HepG2 (cell line): ENCODE measurements around the gene GPR4. TPM values are rescaled to one million over a fixed set of nuclear protein-coding genes. Genes with fewer than 3 reads are reported as not detected.

ENCODE experiments used
- CCDC6 ChIP-seq: sonication (generic); formaldehyde crosslinking; IDR thresholded peaks from 2 replicates; pipeline ENCODE4 v1.8.1; 2022; ENCODE audit warnings: mild to moderate bottlenecking, missing genetic modification reagents, moderate library complexity
- EED ChIP-seq: sonication (generic); formaldehyde crosslinking; IDR thresholded peaks from 2 replicates; pipeline ENCODE4 v1.5.0; 2020; ENCODE audit warnings: mild to moderate bottlenecking, missing genetic modification reagents
- EZH2 ChIP-seq: conservative IDR thresholded peaks from 2 replicates; pipeline ENCODE4 v1.6.1; 2012; ENCODE audit warnings: mild to moderate bottlenecking, low read depth, low read length, moderate library complexity
- HES4 ChIP-seq: sonication (generic); formaldehyde crosslinking; IDR thresholded peaks from 2 replicates; pipeline ENCODE4 v1.9.0; 2021; ENCODE audit warnings: mild to moderate bottlenecking, missing genetic modification reagents, borderline replicate concordance
- KLF13 ChIP-seq: sonication (generic); formaldehyde crosslinking; IDR thresholded peaks from 2 replicates; pipeline ENCODE4 v1.4.0; 2020; ENCODE audit warnings: mild to moderate bottlenecking, missing genetic modification reagents
- MAZ ChIP-seq, 2 experiments: sonication (generic) in 1 of 2; formaldehyde crosslinking in 1 of 2; IDR thresholded peaks; 2 replicates each; pipeline versions ENCODE4 v1.5.0 to v1.6.1; 2012 to 2020; ENCODE audit warnings: low read depth in 2 of 2, mild to moderate bottlenecking in 2 of 2, borderline replicate concordance in 1 of 2, improper control_type of control experiment in 1 of 2, low read length in 1 of 2, missing genetic modification reagents in 1 of 2, moderate library complexity in 1 of 2
- RARG ChIP-seq: sonication (generic); formaldehyde crosslinking; IDR thresholded peaks from 2 replicates; pipeline ENCODE4 v1.4.0; 2020; ENCODE audit warnings: low read depth, mild to moderate bottlenecking, missing genetic modification reagents
- RXRA ChIP-seq: sonication (generic); formaldehyde crosslinking; IDR thresholded peaks from 2 replicates; pipeline ENCODE4 v1.5.1; 2020; ENCODE audit warnings: missing genetic modification reagents
- RXRB ChIP-seq: IDR thresholded peaks from 2 replicates; pipeline ENCODE4 v1.6.1; 2016; ENCODE audit warnings: borderline replicate concordance, missing genetic modification reagents, missing compliant biosample characterization
- SSRP1 ChIP-seq: IDR thresholded peaks from 2 replicates; pipeline ENCODE4 v1.6.1; 2016; ENCODE audit warnings: control low read depth
- THRA ChIP-seq: sonication (generic); formaldehyde crosslinking; IDR thresholded peaks from 2 replicates; pipeline ENCODE4 v1.4.0; 2020; ENCODE audit warnings: missing genetic modification reagents, borderline replicate concordance
- TMF1 ChIP-seq: sonication (generic); formaldehyde crosslinking; IDR thresholded peaks from 2 replicates; pipeline ENCODE4 v1.8.1; 2022; ENCODE audit warnings: low read depth, missing genetic modification reagents
- ZBTB46 ChIP-seq: sonication (generic); formaldehyde crosslinking; IDR thresholded peaks from 2 replicates; pipeline ENCODE4 v1.4.0; 2020; ENCODE audit warnings: mild to moderate bottlenecking, missing genetic modification reagents, borderline replicate concordance
- ZBTB7B ChIP-seq: sonication (generic); formaldehyde crosslinking; IDR thresholded peaks from 2 replicates; pipeline ENCODE4 v1.4.0; 2020; ENCODE audit warnings: missing genetic modification reagents
- ZKSCAN1 ChIP-seq: fragments of 150-350 bp; IDR thresholded peaks from 2 replicates; pipeline ENCODE4 v1.6.1; 2014; ENCODE audit warnings: low read length
- ZNF207 ChIP-seq: fragments of 450-650 bp; IDR thresholded peaks from 2 replicates; pipeline ENCODE4 v1.6.1; 2016; ENCODE audit warnings: antibody characterized with exemption, borderline replicate concordance
- ZNF570 ChIP-seq: sonication (generic); formaldehyde crosslinking; IDR thresholded peaks from 2 replicates; pipeline ENCODE4 v1.4.0; 2020; ENCODE audit warnings: mild to moderate bottlenecking, missing genetic modification reagents, borderline replicate concordance
- ZNF672 ChIP-seq: sonication (generic); formaldehyde crosslinking; IDR thresholded peaks from 2 replicates; pipeline ENCODE4 v1.8.1; 2022; ENCODE audit warnings: missing genetic modification reagents
- ZNF792 ChIP-seq: IDR thresholded peaks from 2 replicates; pipeline ENCODE4 v1.6.1; 2016
- ZNF883 ChIP-seq: sonication (generic); formaldehyde crosslinking; IDR thresholded peaks from 2 replicates; pipeline ENCODE4 v1.5.1; 2020; ENCODE audit warnings: mild to moderate bottlenecking, missing genetic modification reagents; ENCODE audit errors: not compliant biosample characterization
- polyA plus RNA-seq, 8 experiments: library from polyadenylated mRNA; depleted of rRNA in 3 of 8; stranded (reverse) in 7 of 8; unstranded in 1 of 8; fragments of >200 nt; fragmentation: Illumina TruSeq in 4 of 8; extraction: Trizol in 4 of 8; gene quantifications; 2 replicates each; pipeline versions ENCODE4 v1.2.1 to v1.2.3, GENCODE V29; 2011 to 2016; ENCODE audit warnings: low read depth in 4 of 8, missing spikeins in 1 of 8, mixed read lengths in 1 of 8; ENCODE audit not compliant: insufficient read depth in 1 of 8
- total RNA-seq, 5 experiments: library from RNA; depleted of rRNA; stranded (reverse); fragments of >200 nt; fragmentation: Illumina TruSeq; extraction: Trizol; gene quantifications; 2 replicates each; pipeline ENCODE4 v1.2.3, GENCODE V29; 2016; ENCODE audit warnings: low read depth in 1 of 5
- TF ChIP-seq, protein P1 (sequence below): sonication (generic); formaldehyde crosslinking; IDR thresholded peaks from 2 replicates; pipeline ENCODE4 v1.8.1; 2023; ENCODE audit warnings: mild to moderate bottlenecking, moderate library complexity, missing genetic modification reagents
- TF ChIP-seq, protein P2 (sequence below): sonication (generic); formaldehyde crosslinking; IDR thresholded peaks from 2 replicates; pipeline ENCODE4 v1.5.0; 2020; ENCODE audit warnings: missing genetic modification reagents, mild to moderate bottlenecking, borderline replicate concordance
- TF ChIP-seq, protein P3 (sequence below): sonication (generic); formaldehyde crosslinking; IDR thresholded peaks from 2 replicates; pipeline ENCODE4 v1.4.0; 2020; ENCODE audit warnings: missing genetic modification reagents
- TF ChIP-seq, protein P4 (sequence below): sonication (generic); formaldehyde crosslinking; IDR thresholded peaks from 2 replicates; pipeline ENCODE4 v1.4.0; 2020; ENCODE audit warnings: missing genetic modification reagents

GPR4 gene
- total and polyA plus RNA-seq, 2 of the 13 experiments (the other 11 are each of a cell fraction or from before 2014, with no cell fraction given), result 0.15 TPM; not detected in 1

DNA sequence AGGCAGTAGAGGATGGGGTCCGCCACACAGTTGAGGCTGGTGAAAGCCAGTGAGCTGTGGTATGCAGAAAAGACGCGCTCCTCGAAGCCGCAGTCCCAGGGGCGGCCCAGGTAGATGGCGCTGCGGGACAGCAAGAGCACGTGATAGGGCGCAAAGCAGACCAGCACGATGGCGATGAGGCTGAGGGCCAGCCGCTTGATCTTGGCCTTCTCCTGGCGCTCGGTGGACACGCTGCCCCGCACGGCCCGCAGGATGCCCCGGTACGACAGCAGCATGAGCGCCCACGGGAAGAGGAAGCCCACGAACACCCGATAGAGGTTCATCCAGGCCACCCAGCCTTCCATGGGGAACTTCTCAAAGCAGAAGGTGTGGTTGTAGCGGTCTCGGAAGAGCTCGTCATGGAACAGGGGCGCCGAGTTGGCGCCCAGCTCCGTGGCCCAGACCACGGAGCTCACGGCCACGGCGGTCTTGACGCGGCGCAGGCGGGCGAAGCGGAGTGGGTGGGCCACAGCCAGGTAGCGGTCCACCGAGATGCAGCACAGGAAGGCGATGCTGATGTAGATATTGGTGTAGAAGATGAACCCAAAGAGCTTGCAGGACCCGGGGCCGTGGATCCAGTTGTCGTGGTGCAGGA lies 10.9 kb downstream of the GPR4 start (continued):
- TF ChIP-seq MAZ (IDR thresholded peaks at IDR 0.05; ENCODE audit: borderline replicate concordance, low read depth, low read length) (no peak), MAZ (CRISPR knock-in tag; IDR thresholded peaks at IDR 0.05; ENCODE audit: low read depth) (peak; percentile 83), CCDC6 (CRISPR knock-in tag) (no peak; the same call in 1 of the 2 replicates), TMF1 (peak; percentile 59; the same call in 1 of the 2 replicates), EZH2 (no peak), ZNF792 (CRISPR knock-in tag) (peak; percentile 90), ZNF207 (no peak), SSRP1 (0 out of 2 replicates have a peak, but pooled peaks have one; percentile 64), ZNF672 (no peak), HES4 (peak; percentile 81), RXRA (peak; percentile 80), ZBTB7B (CRISPR knock-in tag) (peak; percentile 88), EED (CRISPR knock-in tag) (peak; percentile 84; the same call in 1 of the 2 replicates), THRA (peak; percentile 74; the same call in 1 of the 2 replicates), ZBTB46 (CRISPR knock-in tag) (no peak), ZNF570 (no peak), ZNF883 (peak; percentile 67), RARG (CRISPR knock-in tag) (no peak), RXRB (CRISPR knock-in tag) (peak; percentile 67; the same call in 1 of the 2 replicates), ZKSCAN1 (no peak), KLF13 (0 out of 2 replicates have a peak, but pooled peaks have one; percentile 39)
- TF ChIP-seq, protein P1, sequence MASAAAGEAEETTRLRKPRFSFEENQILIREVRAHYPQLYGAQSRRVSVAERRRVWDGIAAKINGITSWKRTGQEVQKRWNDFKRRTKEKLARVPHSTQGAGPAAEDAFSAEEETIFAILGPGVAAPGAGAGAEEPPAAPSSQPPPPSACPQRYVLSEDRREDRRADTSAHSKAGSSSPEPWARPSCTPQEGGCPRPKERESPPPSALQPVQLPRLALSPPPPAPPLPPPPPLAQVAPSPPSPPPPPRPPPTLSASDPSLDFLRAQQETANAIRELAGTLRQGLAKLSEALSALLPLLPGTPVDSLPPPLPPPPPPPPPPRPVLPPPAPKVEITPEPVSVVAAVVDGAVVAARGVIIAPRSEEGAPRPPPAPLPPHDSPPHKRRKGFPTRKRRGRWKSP (CRISPR knock-in tag), result peak; percentile 91; the same call in 1 of the 2 replicates
- TF ChIP-seq, protein P2, sequence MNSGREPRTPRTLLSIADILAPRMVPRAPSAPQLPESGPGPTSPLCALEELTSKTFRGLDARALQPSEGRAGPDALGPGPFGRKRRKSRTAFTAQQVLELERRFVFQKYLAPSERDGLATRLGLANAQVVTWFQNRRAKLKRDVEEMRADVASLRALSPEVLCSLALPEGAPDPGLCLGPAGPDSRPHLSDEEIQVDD (CRISPR knock-in tag), result no peak
- TF ChIP-seq, protein P3, sequence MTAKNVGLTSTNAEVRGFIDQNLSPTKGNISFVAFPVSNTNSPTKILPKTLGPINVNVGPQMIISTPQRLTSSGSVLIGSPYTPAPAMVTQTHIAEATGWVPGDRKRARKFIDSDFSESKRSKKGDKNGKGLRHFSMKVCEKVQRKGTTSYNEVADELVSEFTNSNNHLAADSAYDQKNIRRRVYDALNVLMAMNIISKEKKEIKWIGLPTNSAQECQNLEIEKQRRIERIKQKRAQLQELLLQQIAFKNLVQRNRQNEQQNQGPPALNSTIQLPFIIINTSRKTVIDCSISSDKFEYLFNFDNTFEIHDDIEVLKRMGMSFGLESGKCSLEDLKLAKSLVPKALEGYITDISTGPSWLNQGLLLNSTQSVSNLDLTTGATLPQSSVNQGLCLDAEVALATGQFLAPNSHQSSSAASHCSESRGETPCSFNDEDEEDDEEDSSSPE (CRISPR knock-in tag), result peak; percentile 93
- TF ChIP-seq, protein P4, sequence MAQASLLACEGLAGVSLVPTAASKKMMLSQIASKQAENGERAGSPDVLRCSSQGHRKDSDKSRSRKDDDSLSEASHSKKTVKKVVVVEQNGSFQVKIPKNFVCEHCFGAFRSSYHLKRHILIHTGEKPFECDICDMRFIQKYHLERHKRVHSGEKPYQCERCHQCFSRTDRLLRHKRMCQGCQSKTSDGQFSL (CRISPR knock-in tag), result no peak
